Activated naive CD8-positive, alpha-beta T cell treated with anti-CD3 and anti-CD28 coated beads for 36 hours (primary cell): ENCODE measurements around the gene NAA16. TPM values are rescaled to one million over a fixed set of nuclear protein-coding genes. Genes with fewer than 3 reads are reported as not detected.

ENCODE experiments used
- DNase-seq: peaks from one replicate; pipeline ENCODE4 v3.0.0; 2021
- H3K27ac Mint-ChIP-seq: one replicate; pipeline ENCODE4 v1.8.0; 2022; ENCODE audit warnings: mild to moderate bottlenecking, moderate library complexity, mixed read lengths
- H3K27me3 Mint-ChIP-seq: one replicate; pipeline ENCODE4 v1.8.0; 2022; ENCODE audit warnings: mild to moderate bottlenecking, mixed read lengths
- H3K36me3 Mint-ChIP-seq: one replicate; pipeline ENCODE4 v1.8.0; 2021; ENCODE audit warnings: mild to moderate bottlenecking, mixed read lengths
- H3K4me1 Mint-ChIP-seq: one replicate; pipeline ENCODE4 v1.8.0; 2021; ENCODE audit warnings: mixed read lengths
- H3K4me3 Mint-ChIP-seq: one replicate; pipeline ENCODE4 v1.8.0; 2022; ENCODE audit warnings: mild to moderate bottlenecking, moderate library complexity, mixed read lengths
- H3K9me3 Mint-ChIP-seq: one replicate; pipeline ENCODE4 v1.8.0; 2022; ENCODE audit warnings: mixed read lengths
- total RNA-seq, 2 experiments: library from RNA; stranded (reverse); gene quantifications; one replicate each; pipeline ENCODE4 v1.2.3, GENCODE V29; 2021

Gene NAA16
- total RNA-seq, 2 experiments from 2014 or later: 29.1 to 33.5 TPM

DNA sequence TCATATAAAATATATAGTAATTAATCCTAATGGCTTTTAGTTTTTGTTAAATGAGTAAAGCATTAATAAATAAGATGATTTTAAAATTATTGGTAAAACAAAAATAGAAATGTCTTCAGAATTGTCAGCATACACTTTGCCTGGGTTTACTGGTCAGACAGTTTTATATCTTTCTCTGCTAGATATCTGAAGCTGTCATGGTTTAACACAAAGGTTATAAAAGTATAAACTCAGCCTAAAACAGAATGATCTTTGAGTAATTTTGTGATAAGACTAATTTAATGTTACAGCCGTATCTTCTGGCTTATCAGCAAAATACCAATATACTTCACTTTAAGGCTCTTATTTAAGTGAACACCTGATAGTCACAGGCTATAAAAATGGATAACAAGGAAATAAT, 17.8 kb upstream of the NAA16 start:
- DNase-seq: no peak
- Mint-ChIP-seq H3K4me1 (no peaks in the 10 kb centered on the region), H3K36me3 (no peaks in the 10 kb centered on the region), H3K9me3 (peaks cover 4% of the 10 kb centered on the region), H3K4me3 (no peak overlapping the region), H3K27me3 (no peaks in the 10 kb centered on the region), H3K27ac (no peak overlapping the region)

DNA sequence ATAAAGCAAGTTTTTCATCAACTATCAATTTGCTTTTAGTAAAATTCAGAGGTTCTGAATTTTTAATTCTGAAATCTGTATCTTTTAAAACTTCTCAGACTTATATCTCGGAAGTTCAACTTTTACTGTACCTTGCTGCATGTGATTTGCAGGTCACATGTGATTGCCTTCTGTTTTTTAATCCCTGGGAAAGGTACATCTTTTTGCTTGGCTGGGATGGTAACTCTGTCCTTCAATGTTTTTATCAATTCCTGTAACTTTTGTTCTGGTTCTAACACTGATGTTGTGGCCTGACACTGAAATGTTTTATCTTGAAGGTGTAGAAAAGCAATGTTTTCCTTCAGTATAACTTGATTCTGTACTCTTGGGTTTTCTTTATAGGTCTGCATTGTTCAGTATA, 16.2 kb upstream of the NAA16 start:
- H3K27me3 Mint-ChIP-seq: no peaks in the 10 kb centered on the region
- H3K4me1 Mint-ChIP-seq: peaks cover 8% of the 10 kb centered on the region
- H3K4me3 Mint-ChIP-seq: no peak overlapping the region
- H3K27ac Mint-ChIP-seq: no peak overlapping the region
- H3K9me3 Mint-ChIP-seq: peaks cover 2% of the 10 kb centered on the region
- no peak for DNase-seq
- no peaks in the 10 kb centered on the region for H3K36me3 Mint-ChIP-seq

DNA sequence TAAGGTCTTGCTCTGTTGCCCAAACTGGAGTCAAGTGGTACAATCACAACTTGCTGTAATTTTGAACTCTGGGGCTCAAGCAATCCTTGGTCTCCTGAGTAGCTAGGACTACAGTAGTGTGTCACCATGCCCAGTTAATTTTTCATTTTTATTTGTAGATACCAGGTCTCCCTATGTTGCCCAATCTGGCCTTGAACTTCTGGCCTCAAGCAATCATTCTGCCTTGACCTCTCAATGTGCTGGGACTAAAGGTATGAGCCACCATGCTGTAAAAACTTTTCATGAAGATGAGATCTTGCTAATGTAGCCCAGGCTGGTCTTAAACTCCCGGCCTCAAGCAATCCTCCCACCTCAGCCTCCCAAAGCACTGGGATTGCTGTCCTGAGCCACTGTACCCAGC, 15.1 kb upstream of the NAA16 start:
- no peak overlapping the region for H3K27ac Mint-ChIP-seq
- peaks cover 2% of the 10 kb centered on the region for H3K9me3 Mint-ChIP-seq
- H3K36me3 Mint-ChIP-seq: no peaks in the 10 kb centered on the region
- no peak overlapping the region for H3K4me3 Mint-ChIP-seq
- DNase-seq: no peak
- H3K27me3 Mint-ChIP-seq: no peaks in the 10 kb centered on the region
- peaks cover 8% of the 10 kb centered on the region for H3K4me1 Mint-ChIP-seq

DNA sequence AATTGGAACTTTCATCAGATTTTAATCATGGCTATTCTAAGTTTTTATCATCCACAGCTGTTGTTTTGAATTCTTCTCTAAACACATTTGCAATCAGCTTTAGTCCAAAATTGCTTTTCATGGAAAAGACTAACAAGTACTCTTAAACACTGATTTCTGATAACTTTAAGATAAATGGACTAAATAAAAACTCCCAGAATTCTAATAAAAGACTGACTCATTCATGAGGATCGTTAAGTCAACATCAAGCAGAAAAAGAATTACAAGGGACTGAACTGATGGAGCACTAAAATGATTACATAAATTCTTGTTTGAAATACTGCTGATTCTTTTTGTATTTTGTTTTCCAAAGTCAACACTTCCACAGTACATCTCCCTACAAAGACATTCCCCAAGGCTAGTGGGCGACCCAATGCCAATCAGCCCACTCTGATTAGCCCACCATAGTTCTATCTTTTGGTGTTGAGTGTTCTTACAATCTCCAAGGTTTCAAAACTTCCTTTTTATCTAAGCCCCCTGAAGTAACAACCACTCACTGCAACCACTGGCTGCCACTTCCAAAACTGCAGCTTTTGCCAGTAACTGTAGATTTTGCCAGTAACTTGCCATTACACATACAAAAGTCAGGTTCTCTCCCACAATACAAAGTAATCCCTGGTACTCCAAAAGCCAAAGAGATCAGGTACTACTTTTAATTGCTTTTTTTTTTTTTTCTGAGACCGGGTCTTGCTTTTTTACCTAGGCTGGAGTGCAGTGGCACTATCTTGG, 14.0 kb upstream of the NAA16 start:
- Mint-ChIP-seq H3K9me3 (no peaks in the 10 kb centered on the region), H3K27ac (no peak overlapping the region), H3K4me3 (no peak overlapping the region), H3K4me1 (peaks cover 8% of the 10 kb centered on the region), H3K36me3 (no peaks in the 10 kb centered on the region), H3K27me3 (no peaks in the 10 kb centered on the region)
- no peak for DNase-seq

DNA sequence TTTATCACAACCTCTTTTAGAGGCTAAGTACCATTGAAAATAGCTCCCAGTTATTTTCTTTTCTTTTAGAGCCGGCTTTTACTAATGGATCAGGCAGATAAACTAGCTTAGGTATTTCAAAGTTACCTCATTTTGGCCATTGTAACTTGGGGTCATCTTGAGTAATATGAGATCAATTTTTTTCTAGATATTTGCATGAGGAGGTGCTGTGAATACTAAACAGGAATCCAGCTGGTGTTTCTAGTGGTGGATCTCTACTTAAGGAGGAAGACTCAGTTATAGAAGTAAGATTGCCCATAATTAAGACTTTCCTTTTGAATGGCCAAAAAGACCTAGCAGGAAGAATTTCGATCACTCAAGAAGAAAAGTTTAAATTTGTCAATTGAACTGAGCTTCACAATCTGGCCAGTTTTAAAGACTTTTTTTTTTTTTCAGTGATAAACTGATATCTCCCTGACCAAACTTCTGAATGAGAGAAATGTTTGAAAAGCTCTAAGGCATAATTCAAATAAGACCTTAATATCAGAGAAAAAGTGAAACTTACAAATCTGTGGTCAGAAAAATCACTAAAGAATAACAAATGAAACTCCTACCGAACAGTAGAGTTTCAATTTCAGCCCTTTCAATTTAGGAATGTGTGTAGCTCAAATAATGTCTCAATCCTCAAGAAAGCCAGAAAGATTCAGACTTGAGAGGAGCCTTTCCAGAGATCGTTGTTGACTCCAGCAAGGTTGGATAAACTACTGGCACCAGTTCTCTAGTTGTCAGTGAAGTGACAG, 11.6 kb upstream of the NAA16 start:
- no peaks in the 10 kb centered on the region for H3K36me3 Mint-ChIP-seq
- no peak for DNase-seq
- no peaks in the 10 kb centered on the region for H3K27me3 Mint-ChIP-seq
- no peak overlapping the region for H3K27ac Mint-ChIP-seq
- no peaks in the 10 kb centered on the region for H3K9me3 Mint-ChIP-seq
- H3K4me3 Mint-ChIP-seq: no peak overlapping the region
- peaks cover 8% of the 10 kb centered on the region for H3K4me1 Mint-ChIP-seq

DNA sequence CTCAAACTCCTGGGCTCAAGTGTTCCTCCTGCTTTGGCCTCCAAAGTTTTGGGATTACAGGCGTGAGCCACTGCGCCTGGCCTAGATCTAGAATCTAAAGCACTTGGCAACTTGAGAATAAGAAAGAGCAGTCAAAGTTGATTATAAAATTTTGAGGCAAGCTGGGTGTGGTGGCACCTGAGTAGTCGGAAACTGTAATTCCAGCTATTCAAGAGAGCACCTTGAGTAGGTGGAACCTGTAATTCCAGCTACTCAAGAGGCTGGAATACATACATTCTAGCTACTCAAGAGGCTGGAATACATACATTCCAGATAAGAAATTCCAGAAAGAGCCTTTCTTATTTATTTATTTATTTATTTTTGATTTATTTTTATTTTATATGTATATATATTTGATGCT, 8.3 kb upstream of the NAA16 start:
- Mint-ChIP-seq H3K4me1 (peaks cover 11% of the 10 kb centered on the region), H3K27me3 (no peaks in the 10 kb centered on the region), H3K4me3 (no peak overlapping the region), H3K9me3 (no peaks in the 10 kb centered on the region), H3K36me3 (no peaks in the 10 kb centered on the region), H3K27ac (no peak overlapping the region)
- no peak for DNase-seq

- Mint-ChIP-seq H3K27me3 (no peaks in the 10 kb centered on the region), H3K9me3 (no peaks in the 10 kb centered on the region), H3K36me3 (no peaks in the 10 kb centered on the region), H3K4me1 (peaks cover 7% of the 10 kb centered on the region), H3K4me3 (no peak overlapping the region), H3K27ac (no peak overlapping the region)
- no peak for DNase-seq
Observed at GRCh38 chr13:41304551-41304950, 6.5 kb upstream of the NAA16 start.

GRCh38 chr13:41306271-41307145, 4.6 kb upstream of the NAA16 start:
- peaks cover 4% of the 10 kb centered on the region for H3K36me3 Mint-ChIP-seq
- H3K27ac Mint-ChIP-seq: no peak overlapping the region
- no peak overlapping the region for H3K4me3 Mint-ChIP-seq
- DNase-seq: no peak
- no peaks in the 10 kb centered on the region for H3K9me3 Mint-ChIP-seq
- H3K27me3 Mint-ChIP-seq: peaks cover 3% of the 10 kb centered on the region
- H3K4me1 Mint-ChIP-seq: peaks cover 11% of the 10 kb centered on the region

DNA sequence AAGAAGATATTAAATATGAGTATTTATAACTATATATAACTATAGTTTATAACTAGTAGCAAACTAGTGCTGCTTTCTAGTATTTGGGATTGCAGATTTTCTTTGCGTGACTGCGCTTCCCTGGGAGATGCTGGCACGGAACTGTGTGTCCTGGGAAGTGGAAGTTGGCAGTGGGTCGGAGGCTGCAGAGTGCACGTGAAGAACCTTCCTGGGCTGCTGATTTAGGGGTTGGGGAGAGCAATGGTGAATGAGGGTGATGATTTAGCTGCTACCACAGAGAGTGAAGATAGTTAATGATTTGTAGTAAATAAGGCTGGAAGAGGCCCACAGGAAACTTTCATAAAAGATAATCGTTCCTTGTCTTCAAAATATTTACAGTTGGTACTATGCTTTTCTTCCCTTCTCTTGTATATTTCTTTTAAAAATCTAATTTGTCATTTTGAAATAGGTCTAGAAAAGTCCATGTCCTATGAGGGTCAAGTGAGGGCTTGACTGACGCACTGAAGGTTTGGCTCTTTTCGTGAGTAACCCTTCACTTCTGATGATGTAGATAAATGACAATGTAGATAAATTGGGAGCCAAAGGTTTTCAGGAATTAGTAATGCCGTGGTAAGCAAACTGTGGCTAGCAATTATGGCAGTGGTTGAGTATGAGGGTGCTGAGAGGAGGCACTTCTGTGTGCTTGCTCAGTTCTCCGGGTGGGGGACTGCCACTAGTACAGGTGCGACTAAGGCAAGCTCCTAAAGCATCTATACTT, 3.0 kb upstream of the NAA16 start:
- peaks cover 9% of the 10 kb centered on the region for H3K36me3 Mint-ChIP-seq
- H3K27me3 Mint-ChIP-seq: peaks cover 3% of the 10 kb centered on the region
- peaks cover 11% of the 10 kb centered on the region for H3K4me1 Mint-ChIP-seq
- H3K9me3 Mint-ChIP-seq: no peaks in the 10 kb centered on the region
- H3K4me3 Mint-ChIP-seq: no peak overlapping the region
- H3K27ac Mint-ChIP-seq: no peak overlapping the region
- no peak for DNase-seq

DNA sequence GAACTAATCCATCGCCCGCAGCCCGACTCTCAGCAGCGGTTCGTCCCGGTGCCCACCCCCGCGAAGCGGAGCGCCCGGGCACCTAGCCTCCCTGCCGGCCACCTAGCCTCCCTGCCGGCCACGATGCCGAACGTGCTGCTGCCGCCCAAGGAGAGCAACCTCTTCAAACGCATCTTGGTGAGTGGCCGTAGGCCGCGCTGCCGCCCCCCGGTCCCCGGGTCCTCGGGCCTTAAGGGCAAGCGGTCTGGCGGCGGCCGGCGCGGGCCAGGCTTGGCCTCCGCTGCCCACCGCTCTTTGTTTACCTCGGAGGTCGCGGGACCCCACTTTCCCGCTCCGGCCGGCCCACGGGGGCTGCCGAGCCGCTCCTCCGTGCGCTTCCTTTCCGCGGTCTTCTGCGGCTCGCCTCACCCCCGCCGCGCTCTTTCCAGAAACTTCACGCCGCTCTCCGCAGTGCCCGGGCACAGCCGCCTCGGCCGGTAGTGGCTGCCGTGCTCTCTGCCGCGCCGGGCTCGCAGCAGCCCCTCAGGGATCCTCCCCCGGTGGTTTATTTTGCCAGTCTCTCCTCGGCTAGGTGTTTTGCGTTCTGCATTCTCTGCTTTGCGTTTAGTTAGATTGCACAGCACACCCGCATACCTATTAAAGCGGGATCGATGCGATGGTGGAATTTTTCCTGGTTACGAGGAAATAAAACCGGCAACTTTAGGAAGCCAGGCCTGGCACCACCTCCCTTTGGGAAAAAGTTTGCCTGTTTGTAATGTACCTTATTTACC, 524 bp downstream of the NAA16 start:
- H3K4me1 Mint-ChIP-seq: peaks cover 35% of the 10 kb centered on the region
- H3K36me3 Mint-ChIP-seq: peaks cover 17% of the 10 kb centered on the region
- peaks cover 3% of the 10 kb centered on the region for H3K27me3 Mint-ChIP-seq
- DNase-seq: peak; percentile 62
- H3K4me3 Mint-ChIP-seq: peak overlapping the region; percentile 94
- no peaks in the 10 kb centered on the region for H3K9me3 Mint-ChIP-seq
- peak overlapping the region; percentile 94 for H3K27ac Mint-ChIP-seq

DNA sequence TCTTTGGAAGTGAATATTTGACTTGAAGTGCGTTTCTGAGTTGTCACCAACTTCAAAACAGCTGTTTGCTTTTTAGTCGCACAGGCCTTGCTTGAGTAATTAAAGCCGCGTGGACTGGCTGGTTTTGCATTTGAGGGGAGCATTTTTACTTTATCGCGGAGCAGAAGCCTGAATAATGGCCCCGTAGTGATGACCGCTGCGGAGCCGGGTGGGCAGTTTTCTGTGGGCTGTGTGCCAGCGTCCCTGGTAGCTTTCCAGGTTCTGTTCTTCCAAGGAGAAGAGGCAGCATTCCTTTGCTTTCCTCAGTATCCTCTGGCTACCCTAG, 1.1 kb downstream of the NAA16 start:
- DNase-seq: no peak
- peaks cover 3% of the 10 kb centered on the region for H3K27me3 Mint-ChIP-seq
- H3K36me3 Mint-ChIP-seq: peaks cover 21% of the 10 kb centered on the region
- no peaks in the 10 kb centered on the region for H3K9me3 Mint-ChIP-seq
- peaks cover 38% of the 10 kb centered on the region for H3K4me1 Mint-ChIP-seq
- peak overlapping the region; percentile 94 for H3K27ac Mint-ChIP-seq
- peak overlapping the region; percentile 94 for H3K4me3 Mint-ChIP-seq

DNA sequence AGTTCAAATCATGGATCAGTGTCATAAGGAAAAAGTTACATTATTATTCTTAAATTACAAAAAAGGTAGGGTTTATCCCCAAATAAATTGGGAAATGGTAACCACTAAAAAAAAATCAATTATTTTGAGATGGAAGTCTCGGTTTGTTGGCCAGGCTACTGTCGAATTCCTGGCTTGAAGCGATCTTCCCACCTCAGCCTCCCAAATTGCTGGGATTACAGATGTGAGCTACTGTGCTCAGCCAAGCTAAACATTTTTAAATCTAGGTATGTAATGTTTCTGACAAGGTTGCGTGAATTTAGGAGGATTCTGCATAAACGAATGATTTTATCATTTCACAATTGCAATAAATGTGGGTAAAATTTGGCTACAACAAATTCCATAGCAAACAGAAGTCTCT, 2.0 kb downstream of the NAA16 start:
- Mint-ChIP-seq H3K27me3 (peaks cover 3% of the 10 kb centered on the region), H3K4me3 (peak overlapping the region; percentile 94), H3K27ac (peak overlapping the region; percentile 45), H3K9me3 (no peaks in the 10 kb centered on the region), H3K4me1 (peaks cover 47% of the 10 kb centered on the region), H3K36me3 (peaks cover 31% of the 10 kb centered on the region)
- DNase-seq: no peak

GRCh38 chr13:41313659-41314197, 2.7 kb downstream of the NAA16 start:
- Mint-ChIP-seq H3K27me3 (peaks cover 3% of the 10 kb centered on the region), H3K4me1 (peaks cover 50% of the 10 kb centered on the region), H3K4me3 (peak overlapping the region; percentile 94), H3K9me3 (no peaks in the 10 kb centered on the region), H3K27ac (peak overlapping the region; percentile 70), H3K36me3 (peaks cover 33% of the 10 kb centered on the region)
- DNase-seq: no peak
